CD4-positive, alpha-beta T cell treated with Interferon gamma for 1 hour (primary cell): ENCODE data around the gene ARHGEF17.

Source experiments
- DNase-seq: peaks from one replicate; pipeline ENCODE4 v3.0.0-alpha.2; 2020

Gene ARHGEF17

GRCh38 chr11:73398132-73398526, 90.1 kb downstream of the ARHGEF17 start:
- no peak for DNase-seq

GRCh38 chr11:73398721-73399120, 90.6 kb downstream of the ARHGEF17 start:
- no peak for DNase-seq

- DNase-seq: no peak
Measured at GRCh38 chr11:73399159-73399590, 91.1 kb downstream of the ARHGEF17 start.

- no peak for DNase-seq
Measured at GRCh38 chr11:73399636-73400035, 91.6 kb downstream of the ARHGEF17 start.

GRCh38 chr11:73400293-73400692, 92.2 kb downstream of the ARHGEF17 start:
- no peak for DNase-seq

GRCh38 chr11:73401217-73401923, 93.3 kb downstream of the ARHGEF17 start:
- no peak for DNase-seq

- no peak for DNase-seq
Measured at GRCh38 chr11:73401924-73402833, 94.1 kb downstream of the ARHGEF17 start.

- no peak for DNase-seq
Measured at GRCh38 chr11:73402834-73403185, 94.7 kb downstream of the ARHGEF17 start.

GRCh38 chr11:73403541-73403940, 95.5 kb downstream of the ARHGEF17 start:
- no peak for DNase-seq

GRCh38 chr11:73404048-73404447, 96.0 kb downstream of the ARHGEF17 start:
- DNase-seq: peak; percentile 55

GRCh38 chr11:73404506-73405145, 96.5 kb downstream of the ARHGEF17 start:
- no peak for DNase-seq

GRCh38 chr11:73405146-73405510, 97.1 kb downstream of the ARHGEF17 start:
- DNase-seq: no peak

- DNase-seq: no peak
Measured at GRCh38 chr11:73406131-73406530, 98.1 kb downstream of the ARHGEF17 start.

GRCh38 chr11:73406619-73407018, 98.5 kb downstream of the ARHGEF17 start:
- no peak for DNase-seq

- DNase-seq: no peak
Measured at GRCh38 chr11:73409431-73409830, 101.4 kb downstream of the ARHGEF17 start.

GRCh38 chr11:73410627-73411026, 102.6 kb downstream of the ARHGEF17 start:
- no peak for DNase-seq

GRCh38 chr11:73411031-73411430, 103.0 kb downstream of the ARHGEF17 start:
- DNase-seq: no peak

GRCh38 chr11:73412308-73412707, 104.2 kb downstream of the ARHGEF17 start:
- DNase-seq: no peak

GRCh38 chr11:73413256-73413655, 105.2 kb downstream of the ARHGEF17 start:
- no peak for DNase-seq

GRCh38 chr11:73414977-73415651, 107.0 kb downstream of the ARHGEF17 start:
- no peak for DNase-seq

- DNase-seq: no peak
Measured at GRCh38 chr11:73415854-73416615, 108.0 kb downstream of the ARHGEF17 start.

GRCh38 chr11:73416786-73417185, 108.7 kb downstream of the ARHGEF17 start:
- DNase-seq: no peak
